Neural crest cell (in vitro differentiated cells): ENCODE results near the gene DFFA. TPM values are rescaled to one million over a fixed set of nuclear protein-coding genes. Genes with fewer than 3 reads are reported as not detected.

Experiments used
- DNase-seq: peaks from one replicate; pipeline ENCODE4 v3.0.0; 2021; ENCODE audit warnings: low read depth, mixed read lengths, low spot score
- H3K27ac Mint-ChIP-seq: one replicate; pipeline ENCODE4 v1.8.0; 2021; ENCODE audit warnings: mild to moderate bottlenecking, mixed read lengths; ENCODE audit not compliant: unreplicated experiment
- H3K27me3 Mint-ChIP-seq: 2 replicates; pipeline ENCODE4 v1.8.0; 2021; ENCODE audit warnings: low read depth, mild to moderate bottlenecking, mixed read lengths
- H3K36me3 Mint-ChIP-seq: 2 replicates; pipeline ENCODE4 v1.8.0; 2021; ENCODE audit warnings: low read depth, mild to moderate bottlenecking, mixed read lengths
- H3K4me1 Mint-ChIP-seq: 2 replicates; pipeline ENCODE4 v1.8.0; 2021; ENCODE audit warnings: mixed read lengths
- H3K4me3 Mint-ChIP-seq: one replicate; pipeline ENCODE4 v1.8.0; 2021; ENCODE audit warnings: mild to moderate bottlenecking, mixed read lengths
- H3K9me3 Mint-ChIP-seq: 2 replicates; pipeline ENCODE4 v1.8.0; 2021; ENCODE audit warnings: mixed read lengths
- total RNA-seq: library from RNA; stranded (reverse); gene quantifications from 2 replicates; pipeline ENCODE4 v1.2.1, GENCODE V29; 2021
- TF ChIP-seq, protein P1 (sequence below): fragments of 200-600 bp; sonication (generic); conservative IDR thresholded peaks from 2 replicates; pipeline ENCODE4 v1.5.0; 2021; ENCODE audit warnings: antibody characterized with exemption, mild to moderate bottlenecking

Gene DFFA
- total RNA-seq, 1 donor from 2014 or later: 54.0 TPM

GRCh38 chr1:10517677-10517982, 45.3 kb upstream of the DFFA start:
- no peak for DNase-seq
- TF ChIP-seq, protein P1, sequence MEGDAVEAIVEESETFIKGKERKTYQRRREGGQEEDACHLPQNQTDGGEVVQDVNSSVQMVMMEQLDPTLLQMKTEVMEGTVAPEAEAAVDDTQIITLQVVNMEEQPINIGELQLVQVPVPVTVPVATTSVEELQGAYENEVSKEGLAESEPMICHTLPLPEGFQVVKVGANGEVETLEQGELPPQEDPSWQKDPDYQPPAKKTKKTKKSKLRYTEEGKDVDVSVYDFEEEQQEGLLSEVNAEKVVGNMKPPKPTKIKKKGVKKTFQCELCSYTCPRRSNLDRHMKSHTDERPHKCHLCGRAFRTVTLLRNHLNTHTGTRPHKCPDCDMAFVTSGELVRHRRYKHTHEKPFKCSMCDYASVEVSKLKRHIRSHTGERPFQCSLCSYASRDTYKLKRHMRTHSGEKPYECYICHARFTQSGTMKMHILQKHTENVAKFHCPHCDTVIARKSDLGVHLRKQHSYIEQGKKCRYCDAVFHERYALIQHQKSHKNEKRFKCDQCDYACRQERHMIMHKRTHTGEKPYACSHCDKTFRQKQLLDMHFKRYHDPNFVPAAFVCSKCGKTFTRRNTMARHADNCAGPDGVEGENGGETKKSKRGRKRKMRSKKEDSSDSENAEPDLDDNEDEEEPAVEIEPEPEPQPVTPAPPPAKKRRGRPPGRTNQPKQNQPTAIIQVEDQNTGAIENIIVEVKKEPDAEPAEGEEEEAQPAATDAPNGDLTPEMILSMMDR: no peak
- peaks cover 29% of the 10 kb centered on the region for H3K4me1 Mint-ChIP-seq
- no peaks in the 10 kb centered on the region for H3K9me3 Mint-ChIP-seq
- no peak overlapping the region for H3K27ac Mint-ChIP-seq
- H3K36me3 Mint-ChIP-seq: peaks cover 2% of the 10 kb centered on the region
- H3K4me3 Mint-ChIP-seq: no peak overlapping the region
- peaks cover 2% of the 10 kb centered on the region for H3K27me3 Mint-ChIP-seq

- H3K9me3 Mint-ChIP-seq: no peaks in the 10 kb centered on the region
- no peak overlapping the region for H3K27ac Mint-ChIP-seq
- no peak overlapping the region for H3K4me3 Mint-ChIP-seq
- no peak for DNase-seq
- peaks cover 29% of the 10 kb centered on the region for H3K4me1 Mint-ChIP-seq
- TF ChIP-seq, protein P1: no peak
- H3K27me3 Mint-ChIP-seq: peaks cover 2% of the 10 kb centered on the region
- peaks cover 2% of the 10 kb centered on the region for H3K36me3 Mint-ChIP-seq
Measured at GRCh38 chr1:10516925-10517676, 44.8 kb upstream of the DFFA start.

GRCh38 chr1:10515976-10516750, 43.8 kb upstream of the DFFA start:
- no peaks in the 10 kb centered on the region for H3K9me3 Mint-ChIP-seq
- H3K4me3 Mint-ChIP-seq: no peak overlapping the region
- peaks cover 2% of the 10 kb centered on the region for H3K36me3 Mint-ChIP-seq
- no peak for DNase-seq
- TF ChIP-seq, protein P1: no peak
- no peak overlapping the region for H3K27ac Mint-ChIP-seq
- peaks cover 34% of the 10 kb centered on the region for H3K4me1 Mint-ChIP-seq
- H3K27me3 Mint-ChIP-seq: peaks cover 2% of the 10 kb centered on the region

GRCh38 chr1:10515301-10515975, 43.1 kb upstream of the DFFA start:
- Mint-ChIP-seq H3K36me3 (peaks cover 2% of the 10 kb centered on the region), H3K4me1 (peaks cover 42% of the 10 kb centered on the region), H3K4me3 (no peak overlapping the region), H3K27ac (no peak overlapping the region), H3K27me3 (peaks cover 2% of the 10 kb centered on the region), H3K9me3 (no peaks in the 10 kb centered on the region)
- no peak for DNase-seq
- TF ChIP-seq, protein P1: no peak

DNA sequence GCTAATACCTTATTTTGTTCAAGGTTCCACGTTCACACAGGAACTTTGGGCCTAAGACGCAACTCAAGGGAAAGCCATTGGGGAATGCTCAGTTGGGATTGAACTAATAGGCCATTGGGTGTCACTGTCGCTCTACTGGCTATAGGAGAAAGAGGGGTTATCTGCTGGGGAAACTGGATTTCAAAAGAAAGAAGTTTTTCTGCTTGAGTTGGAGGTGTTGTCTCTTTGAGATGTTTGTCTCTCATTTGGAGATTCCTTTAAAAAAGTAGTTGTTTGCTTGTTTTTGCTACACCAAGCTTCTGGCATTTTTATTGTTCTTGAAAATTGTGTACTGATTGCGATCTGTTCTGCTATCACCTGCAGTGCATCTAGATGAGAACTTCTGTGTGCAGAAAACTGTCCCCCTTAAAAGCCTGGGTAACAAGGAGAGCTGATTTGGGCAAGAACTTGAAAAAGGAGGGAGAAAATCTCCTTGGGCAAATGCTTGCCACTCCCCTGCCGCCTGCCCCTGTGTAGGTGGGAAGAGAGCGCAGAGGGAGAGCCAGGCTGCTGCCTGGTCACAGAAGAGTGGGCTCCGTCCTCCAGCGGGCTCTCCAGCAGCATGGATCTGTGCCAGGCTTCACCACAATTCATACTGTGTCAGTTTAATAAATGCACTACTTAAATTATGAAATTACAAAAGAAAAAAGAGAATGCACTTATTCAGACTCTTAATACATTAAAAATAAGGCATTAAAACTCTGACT, 42.3 kb upstream of the DFFA start:
- DNase-seq: no peak
- peaks cover 2% of the 10 kb centered on the region for H3K27me3 Mint-ChIP-seq
- H3K36me3 Mint-ChIP-seq: peaks cover 1% of the 10 kb centered on the region
- H3K9me3 Mint-ChIP-seq: no peaks in the 10 kb centered on the region
- no peak overlapping the region for H3K4me3 Mint-ChIP-seq
- TF ChIP-seq, protein P1: peak; percentile 70
- H3K4me1 Mint-ChIP-seq: peaks cover 49% of the 10 kb centered on the region
- no peak overlapping the region for H3K27ac Mint-ChIP-seq
